GM12878 (cell line): ENCODE results near the gene ZNF385D. TPM values are rescaled to one million over a fixed set of nuclear protein-coding genes. Genes with fewer than 3 reads are reported as not detected.

Source experiments
- ATAC-seq: fragments of 200-7000 bp; cut with Tn5 transposase; 3 replicates; pipeline ENCODE4 v1.9.1; 2020; ENCODE audit warnings: mild to moderate bottlenecking, moderate library complexity
- BruUV-seq: library from RNA; stranded (reverse); fragments of 400-500 nt; replicated peaks from 2 replicates; lab custom pipeline; 2021; lab: Mats Ljungman, UMichigan
- CTCF ChIA-PET: fragments of 300-600 bp; sonication (Branson Sonifier 250); formaldehyde crosslinking; extraction: SDS; loops from one replicate; lab custom pipeline; 2021; ENCODE audit warnings: inconsistent platforms; lab: Yijun Ruan, JAX
- POLR2A ChIA-PET: fragments of 350-600 bp; formaldehyde crosslinking; extraction: SDS; loops from one replicate; lab custom pipeline; 2021; ENCODE audit warnings: inconsistent platforms; lab: Charles Lee
- RAD21 ChIA-PET: fragments of 300-600 bp; sonication (Branson Sonifier 250); formaldehyde crosslinking; loops from one replicate; lab custom pipeline; 2023; ENCODE audit warnings: antibody characterized with exemption; ENCODE audit not compliant: unreplicated experiment; lab: Charles Lee
- SMC1A ChIA-PET: fragments of 300-600 bp; sonication (Branson Sonifier 250); formaldehyde crosslinking; loops from one replicate; lab custom pipeline; 2023; ENCODE audit not compliant: unreplicated experiment, uncharacterized antibody; lab: Charles Lee
- DNase-seq: peaks from one replicate; pipeline ENCODE4 v3.0.0-alpha.2; 2011; ENCODE audit warnings: low read depth, low spot score
- FAIRE-seq: peaks from 3 replicates; lab custom pipeline; 2011; peaks lifted over from hg19 to GRCh38; lab: Jason Lieb, UNC
- H2AFZ ChIP-seq: 2 replicates; pipeline ENCODE4 v1.6.0; 2011; ENCODE audit warnings: low read depth, low read length, control low read depth; ENCODE audit not compliant: control insufficient read depth
- H3K27ac ChIP-seq: 2 replicates; pipeline ENCODE4 v1.5.1; 2011; ENCODE audit warnings: control low read depth; ENCODE audit not compliant: control insufficient read depth, insufficient read depth
- H3K27me3 ChIP-seq, 2 experiments: replicated peaks in 1 of 2; 2 replicates each; pipeline versions ENCODE4 v1.6.0 to v1.6.1; 2011; ENCODE audit warnings: low read length in 1 of 2; ENCODE audit not compliant: control insufficient read depth in 2 of 2, insufficient read depth in 2 of 2
- H3K36me3 ChIP-seq, 2 experiments: 2 replicates each; pipeline ENCODE4 v1.5.1; 2011; ENCODE audit warnings: low read length in 1 of 2; ENCODE audit not compliant: control insufficient read depth in 2 of 2, insufficient read depth in 2 of 2
- H3K4me1 ChIP-seq: 2 replicates; pipeline ENCODE4 v1.6.1; 2011; ENCODE audit warnings: mild to moderate bottlenecking, low read length, moderate library complexity, mixed read lengths; ENCODE audit not compliant: control insufficient read depth, insufficient read depth
- H3K4me2 ChIP-seq: 2 replicates; pipeline ENCODE4 v1.6.0; 2011; ENCODE audit warnings: control low read depth; ENCODE audit not compliant: control insufficient read depth, insufficient read depth
- H3K4me3 ChIP-seq: fragments of 200-600 bp; sonication (generic); 2 replicates; pipeline ENCODE4 v1.5.1; 2016
- H3K79me2 ChIP-seq: 2 replicates; pipeline ENCODE4 v1.6.0; 2011; ENCODE audit warnings: low read length; ENCODE audit not compliant: control insufficient read depth, insufficient read depth
- H3K9ac ChIP-seq: 2 replicates; pipeline ENCODE4 v1.8.0; 2011; ENCODE audit warnings: low read length, control low read depth, mixed read lengths; ENCODE audit not compliant: control insufficient read depth, insufficient read depth
- H3K9me3 ChIP-seq: replicated peaks from 3 replicates; pipeline ENCODE4 v1.5.1; 2011; ENCODE audit warnings: mild to moderate bottlenecking, low read length; ENCODE audit not compliant: control insufficient read depth, insufficient read depth
- H4K20me1 ChIP-seq: 2 replicates; pipeline ENCODE4 v1.6.0; 2011; ENCODE audit not compliant: control insufficient read depth, insufficient read depth
- EP300 ChIP-seq, 2 experiments: fragments of 150-350 bp in 1 of 2; IDR thresholded peaks; 2 replicates each; pipeline ENCODE4 v1.6.1; 2011 to 2012; ENCODE audit warnings: low read depth in 2 of 2, low read length in 2 of 2, borderline replicate concordance in 1 of 2, improper control_type of control experiment in 1 of 2, inconsistent platforms in 1 of 2; ENCODE audit not compliant: control insufficient read depth in 1 of 2
- HDAC2 ChIP-seq: fragments of 200-600 bp; sonication (generic); IDR thresholded peaks from 2 replicates; pipeline ENCODE4 v1.6.1; 2017
- HDAC6 ChIP-seq: fragments of 200-600 bp; sonication (generic); IDR thresholded peaks from one replicate; pipeline ENCODE4 v1.8.0; 2017; ENCODE audit warnings: antibody characterized with exemption; ENCODE audit not compliant: unreplicated experiment
- IKZF1 ChIP-seq: fragments of 450-650 bp; conservative IDR thresholded peaks from 2 replicates; pipeline ENCODE4 v1.6.1; 2017; ENCODE audit warnings: antibody characterized with exemption, mild to moderate bottlenecking
- KDM1A ChIP-seq: fragments of 200-600 bp; sonication (generic); IDR thresholded peaks from 2 replicates; pipeline ENCODE4 v1.6.1; 2016; ENCODE audit warnings: borderline replicate concordance
- NKRF ChIP-seq: fragments of 450-650 bp; conservative IDR thresholded peaks from 2 replicates; pipeline ENCODE4 v1.6.1; 2017; ENCODE audit warnings: mild to moderate bottlenecking, moderate library complexity
- NRF1 ChIP-seq: conservative IDR thresholded peaks from 2 replicates; pipeline ENCODE4 v1.6.1; 2011; ENCODE audit warnings: mild to moderate bottlenecking, low read depth, low read length, improper control_type of control experiment
- PKNOX1 ChIP-seq: fragments of 450-650 bp; IDR thresholded peaks from 2 replicates; pipeline ENCODE4 v1.6.1; 2016; ENCODE audit warnings: mild to moderate bottlenecking
- POU2F2 ChIP-seq: IDR thresholded peaks from 3 replicates; pipeline ENCODE4 v1.6.1; 2011; ENCODE audit warnings: low read depth, mild to moderate bottlenecking, low read length, borderline replicate concordance
- SMAD1 ChIP-seq: fragments of 450-650 bp; IDR thresholded peaks from 2 replicates; pipeline ENCODE4 v1.6.1; 2018; ENCODE audit warnings: mild to moderate bottlenecking, low read depth; ENCODE audit not compliant: partially characterized antibody
- SMAD5 ChIP-seq: IDR thresholded peaks from 2 replicates; pipeline ENCODE4 v1.6.1; 2016; ENCODE audit warnings: antibody characterized with exemption, low read depth
- SREBF2 ChIP-seq: IDR thresholded peaks from 2 replicates; pipeline ENCODE4 v1.6.1; 2012; ENCODE audit warnings: mild to moderate bottlenecking, low read length
- STAT1 ChIP-seq: fragments of 450-650 bp; conservative IDR thresholded peaks from 2 replicates; pipeline ENCODE4 v1.6.1; 2014; ENCODE audit warnings: antibody characterized with exemption, mild to moderate bottlenecking
- WRNIP1 ChIP-seq: IDR thresholded peaks from 2 replicates; pipeline ENCODE4 v1.6.1; 2011; ENCODE audit warnings: low read depth, low read length, improper control_type of control experiment, borderline replicate concordance
- YY1 ChIP-seq: IDR thresholded peaks from 2 replicates; pipeline ENCODE4 v1.6.1; 2011; ENCODE audit warnings: low read depth, mild to moderate bottlenecking, low read length
- ZNF207 ChIP-seq: fragments of 450-650 bp; IDR thresholded peaks from 2 replicates; pipeline ENCODE4 v1.6.1; 2014; ENCODE audit warnings: antibody characterized with exemption, mild to moderate bottlenecking, borderline replicate concordance
- WGBS: methylation state at CpG from one replicate; pipeline ENCODE4 v1.1.6; 2016; ENCODE audit warnings: low lambda C conversion rate; ENCODE audit not compliant: insufficient replicate concordance, insufficient coverage; ENCODE audit errors: missing lambda C conversion rate; 5-methylcytosine and 5-hydroxymethylcytosine counted together
- in situ Hi-C: fragments of 300-500 bp; cut with MboI; formaldehyde crosslinking; loops from 9 replicates; pipeline ENCODE4 v1.14.3; 2018; ENCODE audit warnings: mixed read lengths
- intact Hi-C: fragments of 100-400 bp; cut with micrococcal nuclease; formaldehyde crosslinking; loops from one replicate; pipeline ENCODE4 v1.14.2; 2022; ENCODE audit not compliant: unreplicated experiment
- polyA plus RNA-seq, 11 experiments: library from polyadenylated mRNA; depleted of rRNA in 4 of 11; unstranded in 6 of 11; stranded (reverse) in 5 of 11; fragments of >200 nt; fragmentation: Nextera tagmentation in 4 of 11; fragmentation: Illumina TruSeq in 1 of 11; extraction: Ambion mirVana in 4 of 11; extraction: Trizol in 1 of 11; gene quantifications; 1 replicate in 1 of 11; 2 replicates in 10 of 11; pipeline versions ENCODE4 v1.2.1 to v1.2.3, GENCODE V29; 2011 to 2016; ENCODE audit warnings: inconsistent platforms in 2 of 11, missing spikeins in 2 of 11, low read depth in 1 of 11
- total RNA-seq, 4 experiments: library from RNA; depleted of rRNA in 3 of 4; stranded (reverse); fragments of >200 nt in 3 of 4; fragmentation: Illumina TruSeq in 1 of 4; extraction: Trizol in 1 of 4; gene quantifications; 2 replicates each; pipeline versions ENCODE4 v1.2.1 to v1.2.3, GENCODE V29; 2013 to 2021

The ZNF385D gene
- total and polyA plus RNA-seq, 10 of the 15 experiments (the other 5 are each of a cell fraction or from before 2014, with no cell fraction given), result 0.01 to 0.62 (median 0.18) TPM; not detected in 5

GRCh38 chr3:21705769-21706168 is 45.2 kb downstream of the ZNF385D start:
- ChIA-PET POLR2A (no interaction called here), SMC1A (interaction anchor here (1.0 to 1.2 kb wide), 2 partner anchors 9 to 115 kb away, joined by 3 read pairs; no protein-coding TSS in a partner anchor), RAD21 (no interaction called here), CTCF (no interaction called here)
- ATAC-seq, result no peak
- H3K4me2 ChIP-seq, result no peak overlapping the region
- no peaks in the 10 kb centered on the region for H3K4me1 ChIP-seq
- whole genome bisulfite sequencing, result 2% methylated on average over 3 of the region's 3 CpGs
- H3K9ac ChIP-seq, result no peak overlapping the region
- DNase-seq, result no peak
- TF ChIP-seq ZNF207 (no peak), KDM1A (no peak), WRNIP1 (no peak), PKNOX1 (no peak), HDAC6 (no peak), HDAC2 (no peak), NRF1 (no peak), YY1 (no peak), EP300 (IDR thresholded peaks at IDR 0.05; ENCODE audit: borderline replicate concordance in 1 of 2, control insufficient read depth in 1 of 2, low read depth in 2 of 2, low read length in 2 of 2) (no peak), NKRF (no peak), SMAD5 (no peak), SREBF2 (no peak), SMAD1 (no peak), IKZF1 (no peak), STAT1 (no peak), POU2F2 (no peak)
- no peak overlapping the region for H3K27ac ChIP-seq
- BruUV-seq, result no TSS peak
- no peak for FAIRE-seq
- no peaks in the 10 kb centered on the region for H4K20me1 ChIP-seq
- no peaks in the 10 kb centered on the region; the same call in 2 of the 3 replicates for H3K9me3 ChIP-seq
- no peak overlapping the region for H3K4me3 ChIP-seq
- no peaks in the 10 kb centered on the region for H3K27me3 ChIP-seq
- intact Hi-C loops, result no loop called here
- in situ Hi-C loops, result no loop called here
- H2AFZ ChIP-seq, result no peak overlapping the region
- no peaks in the 10 kb centered on the region for H3K79me2 ChIP-seq
- no peaks in the 10 kb centered on the region for H3K36me3 ChIP-seq
